Keratinocyte (primary cell): ENCODE data around the gene LRRN3. TPM values are rescaled to one million over a fixed set of nuclear protein-coding genes. Genes with fewer than 3 reads are reported as not detected.

Source experiments
- DNase-seq: peaks from one replicate; pipeline ENCODE4 v3.0.0-alpha.2; 2011; ENCODE audit warnings: low read depth, missing footprints, low spot score
- FAIRE-seq: peaks from 2 replicates; lab custom pipeline; 2011; peaks lifted over from hg19 to GRCh38; lab: Jason Lieb, UNC
- H2AFZ ChIP-seq: 2 replicates; pipeline ENCODE4 v1.6.0; 2012; ENCODE audit warnings: low read length, control low read depth, inconsistent platforms; ENCODE audit not compliant: control insufficient read depth
- H3K27ac ChIP-seq: 2 replicates; pipeline ENCODE4 v1.5.1; 2011; ENCODE audit warnings: low read length; ENCODE audit not compliant: control insufficient read depth, insufficient read depth
- H3K27me3 ChIP-seq: 3 replicates; pipeline ENCODE4 v1.6.0; 2011; ENCODE audit warnings: low read length; ENCODE audit not compliant: control insufficient read depth, insufficient read depth; ENCODE audit errors: extremely low read depth
- H3K36me3 ChIP-seq, 2 experiments: 2 replicates in 1 of 2; 3 replicates in 1 of 2; pipeline ENCODE4 v1.5.1; 2011; ENCODE audit warnings: low read length in 2 of 2, mild to moderate bottlenecking in 1 of 2; ENCODE audit not compliant: control insufficient read depth in 2 of 2, insufficient read depth in 2 of 2; ENCODE audit errors: extremely low read depth in 1 of 2
- H3K4me1 ChIP-seq: 3 replicates; pipeline ENCODE4 v1.5.1; 2011; ENCODE audit warnings: low read length; ENCODE audit not compliant: control insufficient read depth, insufficient read depth; ENCODE audit errors: extremely low read depth
- H3K4me2 ChIP-seq: 3 replicates; pipeline ENCODE4 v1.6.0; 2011; ENCODE audit warnings: low read depth, low read length; ENCODE audit not compliant: control insufficient read depth, insufficient read depth; ENCODE audit errors: extremely low read depth
- H3K4me3 ChIP-seq, 3 experiments: fragments of 200-600 bp in 1 of 3; sonication (generic) in 1 of 3; 2 replicates in 2 of 3; 3 replicates in 1 of 3; pipeline ENCODE4 v1.5.1; 2011 to 2016; ENCODE audit warnings: low read length in 3 of 3, mild to moderate bottlenecking in 3 of 3, control low read depth in 2 of 3, inconsistent platforms in 1 of 3, low read depth in 1 of 3, mixed read lengths in 1 of 3, mixed run types in 1 of 3, moderate library complexity in 1 of 3; ENCODE audit not compliant: control insufficient read depth in 2 of 3, insufficient read depth in 2 of 3; ENCODE audit errors: extremely low read depth in 1 of 3
- H3K79me2 ChIP-seq: 2 replicates; pipeline ENCODE4 v1.6.0; 2012; ENCODE audit warnings: low read length; ENCODE audit not compliant: control insufficient read depth, insufficient read depth
- H3K9ac ChIP-seq: 3 replicates; pipeline ENCODE4 v1.6.0; 2011; ENCODE audit warnings: low read length; ENCODE audit not compliant: control insufficient read depth, insufficient read depth; ENCODE audit errors: extremely low read depth
- H3K9me1 ChIP-seq: 3 replicates; pipeline ENCODE4 v1.6.0; 2011; ENCODE audit warnings: low read length; ENCODE audit not compliant: control insufficient read depth, insufficient read depth; ENCODE audit errors: extremely low read depth
- H3K9me3 ChIP-seq: 2 replicates; pipeline ENCODE4 v1.5.1; 2012; ENCODE audit warnings: low read depth, low read length; ENCODE audit not compliant: control insufficient read depth
- H4K20me1 ChIP-seq: 3 replicates; pipeline ENCODE4 v1.6.0; 2011; ENCODE audit warnings: low read length; ENCODE audit not compliant: control insufficient read depth, insufficient read depth; ENCODE audit errors: extremely low read depth
- CTCF ChIP-seq, 3 experiments: IDR thresholded peaks in 1 of 3; conservative IDR thresholded peaks in 1 of 3; optimal IDR thresholded peaks in 1 of 3; 2 replicates in 2 of 3; 3 replicates in 1 of 3; pipeline versions ENCODE3 to v1.5.1; 2011; ENCODE audit warnings: low read length in 3 of 3, mild to moderate bottlenecking in 3 of 3, moderate library complexity in 2 of 3, control low read depth in 1 of 3, inconsistent platforms in 1 of 3; ENCODE audit not compliant: insufficient read depth in 2 of 3; ENCODE audit errors: extremely low read depth in 1 of 3
- EZH2 ChIP-seq: IDR thresholded peaks from one replicate; pipeline ENCODE4 v1.6.1; 2012; ENCODE audit warnings: inconsistent platforms, mild to moderate bottlenecking, low read length, moderate library complexity
- dilution Hi-C: fragments of 300-500 bp; cut with MboI; formaldehyde crosslinking; loops from one replicate; pipeline ENCODE4 v1.7.0; 2020; ENCODE audit warnings: low sequenced_read_pairs; ENCODE audit not compliant: extremely low pct_ligation_motif_present
- polyA plus RNA-seq, 5 experiments: library from polyadenylated mRNA; depleted of rRNA in 3 of 5; stranded (reverse) in 3 of 5; stranded (forward) in 1 of 5; unstranded in 1 of 5; fragments of >200 nt; gene quantifications; 1 replicate in 1 of 5; 2 replicates in 3 of 5; 3 replicates in 1 of 5; pipeline versions ENCODE4 v1.2.1 to v1.2.3, GENCODE V29; 2011 to 2012; ENCODE audit warnings: missing spikeins in 2 of 5, low read depth in 1 of 5, low replicate concordance in 1 of 5

Gene LRRN3
- polyA plus RNA-seq, 1 donor (not counting 4 experiments of a cell fraction or from before 2014, with no cell fraction given): not detected

GRCh38 chr7:111138193-111138569 lies 47.3 kb downstream of the LRRN3 start:
- Histone ChIP-seq H3K9me3 (no peaks in the 10 kb centered on the region), H3K27me3 (no peaks in the 10 kb centered on the region), H2AFZ (peak overlapping the region; percentile 40), H4K20me1 (no peaks in the 10 kb centered on the region), H3K4me1 (peaks cover 11% of the 10 kb centered on the region), H3K79me2 (no peaks in the 10 kb centered on the region), H3K9ac (no peak overlapping the region), H3K27ac (peak overlapping the region; percentile 56), H3K36me3 (no peaks in the 10 kb centered on the region), H3K9me1 (no peaks in the 10 kb centered on the region), H3K4me2 (peak overlapping the region; percentile 41), H3K4me3 (no peak overlapping the region)
- dilution Hi-C loops: no loop called here
- DNase-seq (no peak), FAIRE-seq (peak; percentile 36)
- no peak for TF ChIP-seq EZH2
- no peak for TF ChIP-seq CTCF (optimal IDR thresholded peaks at IDR 0.05 in 1 of 3, IDR thresholded peaks at IDR 0.05 in 1 of 3, conservative IDR thresholded peaks at IDR 0.05 in 1 of 3; ENCODE audit: extremely low read depth in 1 of 3, insufficient read depth in 2 of 3, low read length in 3 of 3)

DNA sequence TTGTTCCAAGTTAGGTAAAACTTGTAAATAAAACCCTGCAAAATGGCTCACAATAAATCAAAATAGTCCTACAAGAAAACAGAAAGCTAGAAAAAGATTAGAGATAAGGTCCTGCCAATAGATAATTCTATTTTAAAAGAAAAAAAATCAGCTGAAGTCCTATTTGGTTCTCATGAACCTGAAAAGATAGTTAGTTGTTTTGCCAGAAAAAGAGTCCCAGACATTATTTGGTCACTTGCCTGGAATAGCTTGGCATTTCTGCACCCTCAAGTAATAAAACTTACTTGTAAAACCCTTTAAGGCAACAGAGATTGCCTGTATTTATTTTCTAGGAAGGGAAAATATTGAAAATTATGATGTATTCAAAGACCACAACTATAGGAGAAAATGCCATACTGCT lies 47.7 kb downstream of the LRRN3 start:
- Histone ChIP-seq H3K9ac (no peak overlapping the region), H3K9me1 (no peaks in the 10 kb centered on the region), H3K4me2 (no peak overlapping the region), H3K4me1 (peaks cover 11% of the 10 kb centered on the region), H2AFZ (no peak overlapping the region), H3K4me3 (no peak overlapping the region), H3K27ac (peak overlapping the region; percentile 56), H3K27me3 (no peaks in the 10 kb centered on the region), H3K9me3 (no peaks in the 10 kb centered on the region), H4K20me1 (no peaks in the 10 kb centered on the region), H3K79me2 (no peaks in the 10 kb centered on the region), H3K36me3 (no peaks in the 10 kb centered on the region)
- no peak for TF ChIP-seq CTCF (optimal IDR thresholded peaks at IDR 0.05 in 1 of 3, IDR thresholded peaks at IDR 0.05 in 1 of 3, conservative IDR thresholded peaks at IDR 0.05 in 1 of 3; ENCODE audit: extremely low read depth in 1 of 3, insufficient read depth in 2 of 3, low read length in 3 of 3)
- no peak for TF ChIP-seq EZH2
- FAIRE-seq (no peak), DNase-seq (no peak)
- dilution Hi-C loops: no loop called here
